ENCODE measurements around the gene PTPRA. TPM values are rescaled to one million over a fixed set of nuclear protein-coding genes. Genes with fewer than 3 reads are reported as not detected.

The PTPRA gene
- total and polyA plus RNA-seq, 2 of the 13 experiments (the other 11 are each of a cell fraction or from before 2014, with no cell fraction given): 47.2 to 127 TPM

GRCh38 chr20:2984956-2985661, 111.8 kb downstream of the PTPRA start:
- no peak overlapping the region for H2AFZ ChIP-seq (ENCODE audit: low read length)
- H3K79me2 ChIP-seq (ENCODE audit: insufficient read depth, low read length): no peaks in the 10 kb centered on the region
- 96% methylated on average over 6 of the region's 6 CpGs for WGBS (ENCODE audit: low lambda C conversion rate)
- CTCF ChIA-PET (ENCODE audit: low intra/inter-chr PET ratio, low total read pairs): no interaction called here
- no peaks in the 10 kb centered on the region for H3K9me3 ChIP-seq (ENCODE audit: low read length)
- no peak overlapping the region for H3K9ac ChIP-seq (ENCODE audit: insufficient read depth, low read depth, low read length)
- in situ Hi-C loops (cut with HindIII; ENCODE audit: extremely low pct_ligation_motif_present, low pct_unique_long_range_greater_than_20kb) (no loop called here), intact Hi-C loops (cut with micrococcal nuclease; ENCODE audit: unreplicated experiment) (no loop called here)
- no peak for DNase-seq (ENCODE audit: low spot score)
- no peak overlapping the region for H3K27ac ChIP-seq (ENCODE audit: extremely low read length, insufficient read depth, low read length)
- H3K27me3 ChIP-seq (ENCODE audit: control insufficient read depth in 1 of 2, insufficient read depth in 2 of 2, low read length in 2 of 2): no peaks in the 10 kb centered on the region
- POLR2A ChIA-PET: no interaction called here
- peaks cover 32 to 56% of the 10 kb centered on the region in 2 experiments for H3K36me3 ChIP-seq (replicated peaks in 1 of 2; ENCODE audit: control insufficient read depth in 1 of 2, insufficient read depth in 2 of 2, low read length in 2 of 2)
- FAIRE-seq: no peak
- no peak overlapping the region for H3K4me2 ChIP-seq (ENCODE audit: low read depth, low read length)
- BruUV-seq (replicated peaks): no TSS peak
- TF ChIP-seq FOSL2 (CRISPR knock-in tag; IDR thresholded peaks at IDR 0.05) (0 out of 2 replicates have a peak, but pooled peaks have one; percentile 40), PAWR (CRISPR knock-in tag; IDR thresholded peaks at IDR 0.05; ENCODE audit: borderline replicate concordance) (no peak), EP300 (IDR thresholded peaks at IDR 0.05; ENCODE audit: low read depth in 2 of 2, low read length in 2 of 2) (no peak), EP300 (CRISPR knock-in tag; IDR thresholded peaks at IDR 0.05; ENCODE audit: borderline replicate concordance) (0 out of 2 replicates have a peak, but pooled peaks have one; percentile 10), ZNF556 (CRISPR knock-in tag; IDR thresholded peaks at IDR 0.05; ENCODE audit: borderline replicate concordance) (0 out of 2 replicates have a peak, but pooled peaks have one; percentile 22)
- no peaks in the 10 kb centered on the region for H3K4me1 ChIP-seq (ENCODE audit: insufficient read depth, low read length)
- no peaks in the 10 kb centered on the region for H4K20me1 ChIP-seq (ENCODE audit: insufficient read depth, low read length)
- no peak overlapping the region for H3K4me3 ChIP-seq (replicated peaks in 1 of 3; ENCODE audit: insufficient read depth in 1 of 3, low read depth in 2 of 3, low read length in 3 of 3)
- no peak; the same call in 2 of the 3 replicates for ATAC-seq

GRCh38 chr20:2986466-2986865, 113.2 kb downstream of the PTPRA start:
- Histone ChIP-seq H3K79me2 (ENCODE audit: insufficient read depth, low read length) (no peaks in the 10 kb centered on the region), H3K4me1 (ENCODE audit: insufficient read depth, low read length) (no peaks in the 10 kb centered on the region), H2AFZ (ENCODE audit: low read length) (no peak overlapping the region), H3K4me3 (replicated peaks in 1 of 3; ENCODE audit: insufficient read depth in 1 of 3, low read depth in 2 of 3, low read length in 3 of 3) (no peak overlapping the region), H3K4me2 (ENCODE audit: low read depth, low read length) (no peak overlapping the region), H4K20me1 (ENCODE audit: insufficient read depth, low read length) (no peaks in the 10 kb centered on the region), H3K9me3 (ENCODE audit: low read length) (no peaks in the 10 kb centered on the region), H3K36me3 (replicated peaks in 1 of 2; ENCODE audit: control insufficient read depth in 1 of 2, insufficient read depth in 2 of 2, low read length in 2 of 2) (peaks cover 39 to 68% of the 10 kb centered on the region in 2 experiments), H3K27ac (ENCODE audit: extremely low read length, insufficient read depth, low read length) (no peak overlapping the region), H3K27me3 (ENCODE audit: control insufficient read depth in 1 of 2, insufficient read depth in 2 of 2, low read length in 2 of 2) (no peaks in the 10 kb centered on the region), H3K9ac (ENCODE audit: insufficient read depth, low read depth, low read length) (no peak overlapping the region)
- in situ Hi-C loops (cut with HindIII; ENCODE audit: extremely low pct_ligation_motif_present, low pct_unique_long_range_greater_than_20kb) (no loop called here), intact Hi-C loops (cut with micrococcal nuclease; ENCODE audit: unreplicated experiment) (no loop called here)
- WGBS (ENCODE audit: low lambda C conversion rate): 97% methylated on average over 2 of the region's 2 CpGs
- no peak for FAIRE-seq
- ChIA-PET CTCF (ENCODE audit: low intra/inter-chr PET ratio, low total read pairs) (no interaction called here), POLR2A (no interaction called here)
- no peak for DNase-seq (ENCODE audit: low spot score)
- no peak for ATAC-seq
- no TSS peak for BruUV-seq (replicated peaks)
- TF ChIP-seq GPBP1L1 (CRISPR knock-in tag; IDR thresholded peaks at IDR 0.05) (no peak), CEBPB (IDR thresholded peaks at IDR 0.05; ENCODE audit: borderline replicate concordance, low read depth, low read length) (peak; percentile 34; the same call in 1 of the 2 replicates), FOXA3 (CRISPR knock-in tag; IDR thresholded peaks at IDR 0.05) (no peak), GATAD1 (CRISPR knock-in tag; IDR thresholded peaks at IDR 0.05) (no peak), ZNF337 (CRISPR knock-in tag; IDR thresholded peaks at IDR 0.05; ENCODE audit: borderline replicate concordance, low read depth) (no peak), IRF1 (CRISPR knock-in tag; IDR thresholded peaks at IDR 0.05; ENCODE audit: low read depth) (no peak), MIXL1 (CRISPR knock-in tag; IDR thresholded peaks at IDR 0.05) (no peak), HNRNPK (IDR thresholded peaks at IDR 0.05; ENCODE audit: low read depth, low read length, poor library complexity, severe bottlenecking) (no peak)
